ENCODE measurements around the gene C1orf74. TPM values are rescaled to one million over a fixed set of nuclear protein-coding genes. Genes with fewer than 3 reads are reported as not detected.
A peak's percentile ranks its signal among the peaks of the same experiment; 100 is the strongest.

Gene C1orf74
- total RNA-seq, 1 experiment from 2014 or later, result 4.9 TPM

GRCh38 chr1:209805875-209806760 lies 21.8 kb upstream of the C1orf74 start, which contains the start of gene IRF6:
Gene IRF6 (minus strand): TSS chr1:209806142. CDS start chr1:209801413, 4,729 bp downstream.
- Mint-ChIP-seq H3K9me3 (ENCODE audit: low read depth, unreplicated experiment) (no peaks in the 10 kb centered on the region), H3K4me1 (ENCODE audit: low read depth, unreplicated experiment) (peaks cover 55% of the 10 kb centered on the region), H3K27me3 (ENCODE audit: unreplicated experiment) (no peaks in the 10 kb centered on the region), H3K27ac (ENCODE audit: unreplicated experiment) (peak within 1 kb of the TSS; percentile 90), H3K36me3 (ENCODE audit: insufficient read depth, unreplicated experiment) (peaks cover 23% of the 10 kb centered on the region), H3K4me3 (ENCODE audit: low read depth, unreplicated experiment) (peak within 1 kb of the TSS; percentile 95)
- peak; percentile 98 for DNase-seq
- intact Hi-C loops (cut with micrococcal nuclease; ENCODE audit: unreplicated experiment), result loop anchor here (2.0 kb wide), 1 partner anchor 17 kb away; no protein-coding TSS in a partner anchor
- no peak for TF ChIP-seq CTCF (IDR thresholded peaks at IDR 0.05; ENCODE audit: unreplicated experiment)
- TSS peak; percentile 94 for BruUV-seq (replicated peaks)
- CTCF ChIA-PET, result interaction anchor here (0.6 to 1.8 kb wide), 7 partner anchors 11 to 1867 kb away, joined by 3 to 13 read pairs (median 4); partner anchors contain the start of gene C1orf74

DNA sequence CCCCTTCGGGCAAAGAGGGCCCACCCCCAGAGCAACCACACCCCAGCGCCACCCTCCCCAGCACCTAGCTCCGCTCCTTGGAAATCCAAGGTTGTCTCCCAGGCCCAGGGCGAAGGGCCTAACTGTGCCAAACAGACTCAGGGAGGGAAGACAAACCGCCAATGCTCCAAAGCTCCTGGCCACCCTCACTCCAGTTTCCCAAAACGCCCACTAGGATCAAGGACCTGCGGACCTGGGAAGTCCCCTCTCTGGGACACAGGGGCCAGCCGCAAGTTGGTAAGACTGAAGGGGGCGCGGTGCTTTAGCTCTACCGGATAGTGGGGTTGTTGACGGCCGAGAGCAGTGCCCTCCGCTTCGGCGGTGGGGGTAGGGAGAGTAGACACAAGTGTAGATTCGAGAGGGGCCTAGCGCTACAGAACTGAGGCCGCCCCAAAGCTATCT lies 21.0 kb upstream of the C1orf74 start:
- H3K27me3 Mint-ChIP-seq (ENCODE audit: unreplicated experiment), result no peaks in the 10 kb centered on the region
- TF ChIP-seq CTCF (IDR thresholded peaks at IDR 0.05; ENCODE audit: unreplicated experiment), result no peak
- TSS peak; percentile 30 for BruUV-seq (replicated peaks)
- peak; percentile 44 for DNase-seq
- H3K4me1 Mint-ChIP-seq (ENCODE audit: low read depth, unreplicated experiment), result peaks cover 55% of the 10 kb centered on the region
- H3K27ac Mint-ChIP-seq (ENCODE audit: unreplicated experiment), result peak overlapping the region; percentile 90
- H3K36me3 Mint-ChIP-seq (ENCODE audit: insufficient read depth, unreplicated experiment), result peaks cover 27% of the 10 kb centered on the region
- H3K4me3 Mint-ChIP-seq (ENCODE audit: low read depth, unreplicated experiment), result peak overlapping the region; percentile 95
- CTCF ChIA-PET, result interaction anchor here (0.6 to 1.8 kb wide), 7 partner anchors 10 to 1866 kb away, joined by 3 to 13 read pairs (median 4); partner anchors contain the start of gene C1orf74
- H3K9me3 Mint-ChIP-seq (ENCODE audit: low read depth, unreplicated experiment), result no peaks in the 10 kb centered on the region
- intact Hi-C loops (cut with micrococcal nuclease; ENCODE audit: unreplicated experiment), result no loop called here

- Mint-ChIP-seq H3K36me3 (ENCODE audit: insufficient read depth, unreplicated experiment) (peaks cover 32% of the 10 kb centered on the region), H3K4me3 (ENCODE audit: low read depth, unreplicated experiment) (no peak overlapping the region), H3K4me1 (ENCODE audit: low read depth, unreplicated experiment) (peaks cover 45% of the 10 kb centered on the region), H3K27me3 (ENCODE audit: unreplicated experiment) (no peaks in the 10 kb centered on the region), H3K9me3 (ENCODE audit: low read depth, unreplicated experiment) (no peaks in the 10 kb centered on the region), H3K27ac (ENCODE audit: unreplicated experiment) (no peak overlapping the region)
- no peak for TF ChIP-seq CTCF (IDR thresholded peaks at IDR 0.05; ENCODE audit: unreplicated experiment)
- DNase-seq, result no peak
- CTCF ChIA-PET, result no interaction called here
- BruUV-seq (replicated peaks), result no TSS peak
- intact Hi-C loops (cut with micrococcal nuclease; ENCODE audit: unreplicated experiment), result no loop called here
Measured at GRCh38 chr1:209803568-209803967, 19.2 kb upstream of the C1orf74 start.

DNA sequence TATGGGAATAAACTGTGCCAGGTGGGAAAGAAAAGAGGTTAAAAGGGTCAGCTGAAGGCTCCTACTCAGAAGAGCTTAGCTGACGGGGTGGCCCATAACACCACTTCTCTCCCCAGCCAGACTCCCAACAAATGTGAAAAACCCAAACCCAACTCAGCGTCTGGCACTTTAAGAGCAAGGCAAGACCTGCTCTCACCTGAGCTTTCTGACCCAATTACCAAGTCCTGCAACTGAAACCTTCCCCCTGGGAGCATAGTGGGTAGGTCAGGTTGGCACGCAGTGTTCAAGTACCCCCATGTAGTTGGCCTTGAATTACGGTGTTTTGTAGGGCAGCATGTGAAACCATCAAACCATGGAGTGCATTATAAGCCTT lies 18.4 kb upstream of the C1orf74 start:
- H3K27me3 Mint-ChIP-seq (ENCODE audit: unreplicated experiment), result no peaks in the 10 kb centered on the region
- no peak overlapping the region for H3K27ac Mint-ChIP-seq (ENCODE audit: unreplicated experiment)
- H3K9me3 Mint-ChIP-seq (ENCODE audit: low read depth, unreplicated experiment), result no peaks in the 10 kb centered on the region
- no TSS peak for BruUV-seq (replicated peaks)
- intact Hi-C loops (cut with micrococcal nuclease; ENCODE audit: unreplicated experiment), result no loop called here
- TF ChIP-seq CTCF (IDR thresholded peaks at IDR 0.05; ENCODE audit: unreplicated experiment), result no peak
- CTCF ChIA-PET, result no interaction called here
- H3K36me3 Mint-ChIP-seq (ENCODE audit: insufficient read depth, unreplicated experiment), result peaks cover 40% of the 10 kb centered on the region
- no peak overlapping the region for H3K4me3 Mint-ChIP-seq (ENCODE audit: low read depth, unreplicated experiment)
- H3K4me1 Mint-ChIP-seq (ENCODE audit: low read depth, unreplicated experiment), result peaks cover 43% of the 10 kb centered on the region
- DNase-seq, result no peak

All from Calu3 (cell line).